Retinal pigment epithelial cell (primary cell): Measurements from ENCODE around the gene SCAI.

Experiments
- DNase-seq: peaks from one replicate; pipeline ENCODE4 v3.0.0-alpha.2; 2010; ENCODE audit warnings: low read depth
- H3K4me3 ChIP-seq: 2 replicates; pipeline ENCODE4 v1.5.1; 2011; ENCODE audit warnings: mild to moderate bottlenecking, low read length, control low read depth, moderate library complexity
- CTCF ChIP-seq: conservative IDR thresholded peaks from 2 replicates; pipeline ENCODE4 v1.5.1; 2011; ENCODE audit warnings: low read depth, low read length, control low read depth, inconsistent platforms

The SCAI gene

GRCh38 chr9:125008599-125008998 lies 134.7 kb downstream of the SCAI start:
- TF ChIP-seq CTCF: no peak
- DNase-seq: no peak
- no peak overlapping the region for H3K4me3 ChIP-seq

GRCh38 chr9:125003332-125003731 lies 140.0 kb downstream of the SCAI start:
- no peak for DNase-seq
- no peak for TF ChIP-seq CTCF
- no peak overlapping the region for H3K4me3 ChIP-seq

DNA sequence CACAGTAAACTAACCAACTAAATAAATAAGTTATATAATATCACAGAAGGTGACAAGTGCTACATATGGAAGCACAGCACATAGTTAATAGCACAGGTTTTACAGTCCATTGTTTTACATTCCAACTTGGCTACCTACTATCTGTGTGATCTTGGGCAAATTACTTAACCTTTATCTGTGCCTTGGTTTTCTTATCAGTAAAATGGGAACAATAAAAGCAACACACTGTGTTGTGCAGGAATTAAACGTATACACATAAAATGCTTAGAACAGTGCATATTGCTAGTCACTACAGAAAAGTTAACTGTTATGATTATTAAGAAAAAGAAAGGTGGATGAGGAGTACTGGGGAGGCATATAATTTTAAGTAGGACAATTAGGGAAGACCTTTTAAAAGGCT lies 159.6 kb downstream of the SCAI start:
- DNase-seq: no peak
- TF ChIP-seq CTCF: no peak
- no peak overlapping the region for H3K4me3 ChIP-seq

DNA sequence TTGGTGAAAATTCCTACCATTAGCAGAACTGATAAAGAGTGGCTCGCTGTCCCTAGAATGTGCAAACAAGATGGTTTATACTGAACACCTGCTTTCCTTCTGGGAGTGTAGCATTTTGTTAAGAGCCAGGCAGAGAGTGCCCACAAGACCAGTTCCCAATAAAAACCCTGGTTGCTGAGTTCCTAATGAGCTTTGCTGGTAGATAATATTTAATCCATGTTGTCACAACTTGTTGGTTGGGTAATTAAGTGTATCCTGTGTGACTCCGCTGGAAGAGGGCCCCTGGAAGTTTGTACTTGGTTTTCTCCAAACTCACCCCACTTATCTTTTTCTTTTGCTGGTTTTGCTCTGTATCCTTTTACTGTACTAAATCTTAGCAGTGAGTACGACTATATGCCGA lies 162.9 kb downstream of the SCAI start:
- TF ChIP-seq CTCF: no peak
- no peak for DNase-seq

GRCh38 chr9:124975131-124975530 lies 168.2 kb downstream of the SCAI start:
- no peak for TF ChIP-seq CTCF
- no peak for DNase-seq
- H3K4me3 ChIP-seq: no peak overlapping the region

More for the DNA sequence above, 162.9 kb downstream of the SCAI start:
- H3K4me3 ChIP-seq: no peak overlapping the region

- no peak overlapping the region for H3K4me3 ChIP-seq
- no peak for DNase-seq
- no peak for TF ChIP-seq CTCF
Measured at GRCh38 chr9:124973807-124974206, 169.5 kb downstream of the SCAI start.

DNA sequence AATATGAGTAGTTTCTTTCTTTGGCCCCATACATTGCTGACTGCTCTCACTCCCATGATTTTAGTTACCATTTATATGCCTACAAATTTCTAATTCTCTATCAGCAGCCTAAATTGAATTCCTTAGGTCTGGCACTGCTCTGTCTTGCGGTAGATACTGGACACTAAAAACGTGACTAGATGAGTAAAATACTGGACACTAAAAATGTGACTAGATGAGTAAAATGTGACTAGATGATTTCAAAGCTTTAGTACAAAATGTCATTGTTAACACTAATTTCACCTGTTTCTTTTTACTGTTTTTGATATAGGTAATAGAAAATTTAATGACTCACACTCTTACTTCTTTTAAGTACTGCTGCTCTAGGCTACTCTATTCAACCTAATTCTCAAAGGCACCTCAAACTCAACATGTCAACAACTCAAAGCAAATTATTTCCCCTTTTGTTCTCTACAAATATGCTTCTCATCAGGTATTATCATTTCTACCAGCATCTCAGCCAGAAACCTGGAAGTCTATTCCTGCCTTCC lies 171.0 kb downstream of the SCAI start:
- no peak overlapping the region for H3K4me3 ChIP-seq
- DNase-seq: no peak
- no peak for TF ChIP-seq CTCF
